Coronary artery (tissue), 2 donors: ENCODE data around the gene COPS2.

ENCODE experiments used
- DNase-seq: peaks from one replicate; pipeline ENCODE4 v3.0.0-alpha.2; 2017; ENCODE audit warnings: low spot score
- H3K27ac ChIP-seq, 2 donors: fragments of 200-600 bp; sonication (generic); one replicate each; pipeline ENCODE4 v1.5.1; 2016 to 2019
- H3K4me3 ChIP-seq: fragments of 200-600 bp; sonication (generic); 2 replicates; pipeline ENCODE4 v1.5.1; 2016; ENCODE audit warnings: mild to moderate bottlenecking, moderate library complexity
- CTCF ChIP-seq: fragments of 200-600 bp; sonication (generic); IDR thresholded peaks from one replicate; pipeline ENCODE4 v1.5.1; 2019; ENCODE audit warnings: antibody characterized with exemption

Gene COPS2

GRCh38 chr15:49155110-49155833 is at the start of gene COPS2:
Gene COPS2, minus strand, starts transcription at chr15:49155599. Its CDS starts 21 bp downstream, at chr15:49155578.
- TF ChIP-seq CTCF = no peak
- DNase-seq = peak; percentile 95
- peak within 1 kb of the TSS; percentile 88 to 99 for H3K27ac ChIP-seq
- peak within 1 kb of the TSS; percentile 91 for H3K4me3 ChIP-seq

GRCh38 chr15:49200347-49200746 is 44.9 kb upstream of the COPS2 start:
- DNase-seq = no peak
- TF ChIP-seq CTCF = no peak
- Histone ChIP-seq H3K27ac (no peak overlapping the region), H3K4me3 (no peak overlapping the region)

- DNase-seq = no peak
- no peak for TF ChIP-seq CTCF
- H3K27ac ChIP-seq = no peak overlapping the region
- no peak overlapping the region for H3K4me3 ChIP-seq
Observed at GRCh38 chr15:49199666-49200065, 44.3 kb upstream of the COPS2 start.

GRCh38 chr15:49196856-49197255 is 41.5 kb upstream of the COPS2 start:
- no peak for TF ChIP-seq CTCF
- H3K4me3 ChIP-seq = no peak overlapping the region

GRCh38 chr15:49191892-49192291 is 36.5 kb upstream of the COPS2 start:
- no peak overlapping the region for H3K27ac ChIP-seq
- DNase-seq = no peak
- no peak overlapping the region for H3K4me3 ChIP-seq
- no peak for TF ChIP-seq CTCF

More at GRCh38 chr15:49196856-49197255, 41.5 kb upstream of the COPS2 start:
- DNase-seq = no peak
- H3K27ac ChIP-seq = no peak overlapping the region

GRCh38 chr15:49190586-49190985 is 35.2 kb upstream of the COPS2 start:
- DNase-seq = no peak
- H3K4me3 ChIP-seq = no peak overlapping the region
- no peak for TF ChIP-seq CTCF
- no peak overlapping the region for H3K27ac ChIP-seq

GRCh38 chr15:49189631-49190030 is 34.2 kb upstream of the COPS2 start:
- no peak for DNase-seq
- no peak overlapping the region for H3K27ac ChIP-seq
- no peak overlapping the region for H3K4me3 ChIP-seq
- TF ChIP-seq CTCF = no peak
